ENCODE data around the gene COPS8.

- TF ChIP-seq, protein P1, sequence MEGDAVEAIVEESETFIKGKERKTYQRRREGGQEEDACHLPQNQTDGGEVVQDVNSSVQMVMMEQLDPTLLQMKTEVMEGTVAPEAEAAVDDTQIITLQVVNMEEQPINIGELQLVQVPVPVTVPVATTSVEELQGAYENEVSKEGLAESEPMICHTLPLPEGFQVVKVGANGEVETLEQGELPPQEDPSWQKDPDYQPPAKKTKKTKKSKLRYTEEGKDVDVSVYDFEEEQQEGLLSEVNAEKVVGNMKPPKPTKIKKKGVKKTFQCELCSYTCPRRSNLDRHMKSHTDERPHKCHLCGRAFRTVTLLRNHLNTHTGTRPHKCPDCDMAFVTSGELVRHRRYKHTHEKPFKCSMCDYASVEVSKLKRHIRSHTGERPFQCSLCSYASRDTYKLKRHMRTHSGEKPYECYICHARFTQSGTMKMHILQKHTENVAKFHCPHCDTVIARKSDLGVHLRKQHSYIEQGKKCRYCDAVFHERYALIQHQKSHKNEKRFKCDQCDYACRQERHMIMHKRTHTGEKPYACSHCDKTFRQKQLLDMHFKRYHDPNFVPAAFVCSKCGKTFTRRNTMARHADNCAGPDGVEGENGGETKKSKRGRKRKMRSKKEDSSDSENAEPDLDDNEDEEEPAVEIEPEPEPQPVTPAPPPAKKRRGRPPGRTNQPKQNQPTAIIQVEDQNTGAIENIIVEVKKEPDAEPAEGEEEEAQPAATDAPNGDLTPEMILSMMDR (IDR thresholded peaks at IDR 0.05; ENCODE audit: poor library complexity), result no peak
- TF ChIP-seq EZH2phosphoT487 (IDR thresholded peaks at IDR 0.05; ENCODE audit: low read depth, severe bottlenecking, unreplicated experiment) (no peak), EZH2 (IDR thresholded peaks at IDR 0.05; ENCODE audit: borderline replicate concordance) (no peak)
These were observed 41.0 kb downstream of the COPS8 start for GRCh38 chr2:237126519-237127174.

All from hepatocyte (in vitro differentiated cells).